RWPE2 (cell line): ENCODE results near the gene FRMD5.

Source experiments
- ATAC-seq: fragments of 200-7000 bp; cut with Tn5 transposase; 3 replicates; pipeline ENCODE4 v1.9.1; 2021; ENCODE audit warnings: low read depth
- DNase-seq: peaks from one replicate; pipeline ENCODE4 v3.0.0-alpha.2; 2020; ENCODE audit warnings: low spot score
- H3K27ac ChIP-seq: fragments of 450-650 bp; 2 replicates; pipeline ENCODE4 v1.5.1; 2017; ENCODE audit warnings: mild to moderate bottlenecking; ENCODE audit not compliant: poor library complexity, severe bottlenecking
- H3K27me3 ChIP-seq: fragments of 250-450 bp; sonication (Bioruptor Pico); 2 replicates; pipeline ENCODE4 v1.5.1; 2021; ENCODE audit warnings: mild to moderate bottlenecking, moderate library complexity; ENCODE audit not compliant: insufficient read depth, poor library complexity, severe bottlenecking
- H3K36me3 ChIP-seq: fragments of 250-450 bp; sonication (Bioruptor Pico); 2 replicates; pipeline ENCODE4 v1.5.1; 2020; ENCODE audit warnings: low read depth, mild to moderate bottlenecking, moderate library complexity
- H3K4me1 ChIP-seq: fragments of 250-450 bp; sonication (Bioruptor Pico); 2 replicates; pipeline ENCODE4 v1.5.1; 2021; ENCODE audit warnings: mild to moderate bottlenecking, moderate library complexity; ENCODE audit not compliant: insufficient read depth, poor library complexity, severe bottlenecking
- H3K4me3 ChIP-seq: fragments of 250-450 bp; sonication (Bioruptor Pico); 2 replicates; pipeline ENCODE4 v1.5.1; 2021; ENCODE audit warnings: mild to moderate bottlenecking, moderate library complexity; ENCODE audit not compliant: severe bottlenecking
- H3K9me3 ChIP-seq: fragments of 250-450 bp; sonication (Bioruptor Pico); 2 replicates; pipeline ENCODE4 v1.5.1; 2021; ENCODE audit warnings: mild to moderate bottlenecking, moderate library complexity; ENCODE audit not compliant: severe bottlenecking
- TF ChIP-seq, protein P1 (sequence below): fragments of 450-650 bp; IDR thresholded peaks from one replicate; pipeline ENCODE4 v1.5.1; 2017; ENCODE audit warnings: mild to moderate bottlenecking, moderate library complexity; ENCODE audit not compliant: poor library complexity, severe bottlenecking

FRMD5 gene

DNA sequence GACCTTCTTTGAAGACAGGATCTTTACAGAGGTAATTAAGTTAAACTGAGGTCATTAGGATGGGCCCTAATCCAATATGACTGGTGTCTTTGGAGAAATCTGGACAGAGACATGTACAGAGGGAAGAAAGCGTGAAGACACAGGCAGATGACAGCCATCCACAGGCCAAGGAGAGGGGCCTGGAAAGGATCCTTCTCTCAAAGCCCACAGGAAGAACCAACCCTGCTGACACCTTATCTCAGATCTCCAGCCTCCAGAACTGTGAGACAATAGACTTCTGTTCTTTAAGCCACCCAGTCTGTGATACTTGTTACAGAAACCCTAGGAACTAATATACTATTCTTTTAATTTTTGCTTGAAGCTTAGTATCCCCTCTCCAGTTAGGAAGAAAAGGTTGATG is 294.1 kb downstream of the FRMD5 start:
- DNase-seq = no peak
- no peaks in the 10 kb centered on the region for H3K9me3 ChIP-seq
- ATAC-seq = no peak
- H3K36me3 ChIP-seq = peaks cover 23% of the 10 kb centered on the region
- no peak overlapping the region for H3K4me3 ChIP-seq
- TF ChIP-seq, protein P1, sequence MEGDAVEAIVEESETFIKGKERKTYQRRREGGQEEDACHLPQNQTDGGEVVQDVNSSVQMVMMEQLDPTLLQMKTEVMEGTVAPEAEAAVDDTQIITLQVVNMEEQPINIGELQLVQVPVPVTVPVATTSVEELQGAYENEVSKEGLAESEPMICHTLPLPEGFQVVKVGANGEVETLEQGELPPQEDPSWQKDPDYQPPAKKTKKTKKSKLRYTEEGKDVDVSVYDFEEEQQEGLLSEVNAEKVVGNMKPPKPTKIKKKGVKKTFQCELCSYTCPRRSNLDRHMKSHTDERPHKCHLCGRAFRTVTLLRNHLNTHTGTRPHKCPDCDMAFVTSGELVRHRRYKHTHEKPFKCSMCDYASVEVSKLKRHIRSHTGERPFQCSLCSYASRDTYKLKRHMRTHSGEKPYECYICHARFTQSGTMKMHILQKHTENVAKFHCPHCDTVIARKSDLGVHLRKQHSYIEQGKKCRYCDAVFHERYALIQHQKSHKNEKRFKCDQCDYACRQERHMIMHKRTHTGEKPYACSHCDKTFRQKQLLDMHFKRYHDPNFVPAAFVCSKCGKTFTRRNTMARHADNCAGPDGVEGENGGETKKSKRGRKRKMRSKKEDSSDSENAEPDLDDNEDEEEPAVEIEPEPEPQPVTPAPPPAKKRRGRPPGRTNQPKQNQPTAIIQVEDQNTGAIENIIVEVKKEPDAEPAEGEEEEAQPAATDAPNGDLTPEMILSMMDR = no peak
- H3K27me3 ChIP-seq = no peaks in the 10 kb centered on the region
- peaks cover 13% of the 10 kb centered on the region for H3K4me1 ChIP-seq
- no peak overlapping the region for H3K27ac ChIP-seq

DNA sequence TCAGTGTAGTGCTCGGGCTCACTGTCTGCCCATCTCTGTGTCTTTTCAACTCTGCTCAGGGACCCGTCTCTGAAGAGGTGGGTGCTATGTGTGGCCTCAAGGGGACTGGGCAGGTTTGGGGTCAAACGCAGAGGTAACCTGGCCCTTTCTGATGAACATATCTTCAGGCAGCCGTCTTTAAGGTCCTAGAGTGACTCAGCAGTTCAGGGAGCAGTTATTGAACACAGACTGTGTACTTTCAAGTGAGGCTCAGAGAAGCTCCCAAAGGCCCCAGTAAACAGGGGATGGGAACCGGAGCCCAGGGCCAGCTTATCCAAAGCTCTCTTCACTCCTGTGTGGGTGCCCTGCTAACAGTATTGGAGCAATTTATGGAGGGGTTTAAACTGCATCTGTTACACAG is 295.1 kb downstream of the FRMD5 start:
- H3K27me3 ChIP-seq = no peaks in the 10 kb centered on the region
- TF ChIP-seq, protein P1 = no peak
- no peaks in the 10 kb centered on the region for H3K9me3 ChIP-seq
- no peak overlapping the region for H3K4me3 ChIP-seq
- peaks cover 5% of the 10 kb centered on the region for H3K4me1 ChIP-seq
- DNase-seq (no peak), ATAC-seq (no peak)
- H3K27ac ChIP-seq = no peak overlapping the region
- peaks cover 23% of the 10 kb centered on the region for H3K36me3 ChIP-seq

DNA sequence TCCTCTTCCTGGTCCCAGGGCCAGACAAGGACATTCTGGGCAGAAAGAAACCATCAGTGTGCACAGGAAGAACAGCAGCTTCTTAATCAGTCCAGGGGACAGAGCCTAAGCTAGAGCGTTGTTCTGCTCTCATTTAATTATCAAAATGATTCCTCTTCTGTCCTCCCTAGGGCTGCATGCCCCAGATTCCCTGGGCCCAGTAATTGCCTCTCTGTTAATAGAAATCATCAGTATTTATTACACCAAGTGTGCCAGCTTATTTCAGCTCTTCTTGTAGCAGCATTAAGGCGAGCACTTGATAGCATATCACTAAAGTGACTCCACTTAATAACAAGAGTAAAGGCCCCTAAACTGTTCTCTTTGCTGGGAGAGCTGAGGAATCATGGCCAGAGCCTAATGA is 296.2 kb downstream of the FRMD5 start:
- Histone ChIP-seq H3K36me3 (peaks cover 21% of the 10 kb centered on the region), H3K4me3 (no peak overlapping the region), H3K27ac (no peak overlapping the region), H3K4me1 (peaks cover under 1% of the 10 kb centered on the region), H3K9me3 (no peaks in the 10 kb centered on the region), H3K27me3 (no peaks in the 10 kb centered on the region)
- DNase-seq = no peak
- TF ChIP-seq, protein P1 = no peak
- no peak for ATAC-seq

DNA sequence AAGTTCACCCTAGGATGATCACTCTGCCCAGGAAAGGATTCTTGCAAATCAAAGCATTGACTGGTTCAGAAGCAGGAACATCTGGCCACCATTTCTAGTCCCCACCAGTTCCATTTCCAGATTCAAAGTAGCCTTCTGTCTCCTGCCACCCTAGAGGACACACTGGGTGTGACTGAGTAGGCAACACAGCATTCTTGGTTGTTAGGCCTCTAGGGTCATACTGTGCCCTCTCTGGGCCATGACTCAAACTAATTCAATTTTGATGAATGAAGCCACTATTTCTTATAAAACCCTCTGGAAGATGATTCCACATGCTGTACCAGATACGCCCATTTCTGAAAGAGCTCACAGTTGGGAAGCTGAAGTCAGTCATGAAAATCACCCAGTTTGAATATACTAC is 298.5 kb downstream of the FRMD5 start:
- Histone ChIP-seq H3K4me1 (no peaks in the 10 kb centered on the region), H3K9me3 (no peaks in the 10 kb centered on the region), H3K4me3 (no peak overlapping the region), H3K27ac (no peak overlapping the region), H3K36me3 (peaks cover 15% of the 10 kb centered on the region), H3K27me3 (no peaks in the 10 kb centered on the region)
- ATAC-seq (no peak), DNase-seq (no peak)
- TF ChIP-seq, protein P1 = no peak

DNA sequence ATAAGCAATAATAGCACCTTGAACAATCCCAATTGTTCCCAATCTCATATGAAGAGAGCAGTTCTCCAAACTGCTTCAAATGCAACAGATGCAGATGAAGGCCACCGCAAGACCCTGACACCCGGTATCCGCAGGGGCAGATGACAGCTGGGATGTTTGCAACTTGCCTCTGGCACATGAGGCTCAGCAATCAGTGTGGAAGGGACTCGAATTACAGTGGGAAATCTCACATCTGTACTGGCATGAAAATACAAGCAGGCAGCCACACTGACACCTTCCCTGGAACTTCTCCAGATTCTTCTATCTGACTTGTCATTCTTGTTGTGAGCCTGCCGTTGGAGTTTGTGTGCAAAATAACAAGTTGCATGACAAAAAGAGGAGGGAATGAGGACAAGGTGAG is 299.5 kb downstream of the FRMD5 start:
- no peak for DNase-seq

More for the DNA sequence above, 299.5 kb downstream of the FRMD5 start:
- ATAC-seq = no peak
- Histone ChIP-seq H3K4me3 (no peak overlapping the region), H3K27ac (no peak overlapping the region), H3K27me3 (no peaks in the 10 kb centered on the region), H3K4me1 (no peaks in the 10 kb centered on the region), H3K9me3 (no peaks in the 10 kb centered on the region), H3K36me3 (peaks cover 11% of the 10 kb centered on the region; the same call in 1 of the 2 replicates)
- TF ChIP-seq, protein P1 = no peak
